Measurements from ENCODE around the gene RAET1E.

- TF ChIP-seq POLR2A (IDR thresholded peaks at IDR 0.05; ENCODE audit: low read length) (no peak), GATA1 (IDR thresholded peaks at IDR 0.05; ENCODE audit: low read depth, low read length) (no peak)
Observed at GRCh38 chr6:149941583-149942460, 43.9 kb upstream of the RAET1E start, which contains the start of gene ULBP2.
